Omental fat pad (tissue), 4 donors: ENCODE measurements around the gene FSTL4. TPM values are rescaled to one million over a fixed set of nuclear protein-coding genes. Genes with fewer than 3 reads are reported as not detected.

Experiments used
- ATAC-seq: fragments of 150-250 bp; one replicate; pipeline ENCODE4 v1.9.1; 2016; ENCODE audit warnings: mild to moderate bottlenecking, moderate library complexity; ENCODE audit not compliant: low FRiP score
- DNase-seq: peaks from one replicate; pipeline ENCODE4 v3.0.0-alpha.2; 2019; ENCODE audit warnings: low spot score
- total RNA-seq, 4 donors: library from RNA; depleted of rRNA; stranded (reverse); fragments of >200 nt; gene quantifications; one replicate each; pipeline ENCODE4 v1.1.0, GENCODE V29; 2016
- TF ChIP-seq, protein P1 (sequence below), 3 donors: fragments of 450-650 bp; IDR thresholded peaks; one replicate each; pipeline ENCODE4 v1.5.1; 2016 to 2017; ENCODE audit warnings: antibody characterized with exemption in 3 of 3, mild to moderate bottlenecking in 3 of 3, moderate library complexity in 2 of 3

Gene FSTL4
- total RNA-seq, 4 donors from 2014 or later = 0.32 TPM; not detected in 3

DNA sequence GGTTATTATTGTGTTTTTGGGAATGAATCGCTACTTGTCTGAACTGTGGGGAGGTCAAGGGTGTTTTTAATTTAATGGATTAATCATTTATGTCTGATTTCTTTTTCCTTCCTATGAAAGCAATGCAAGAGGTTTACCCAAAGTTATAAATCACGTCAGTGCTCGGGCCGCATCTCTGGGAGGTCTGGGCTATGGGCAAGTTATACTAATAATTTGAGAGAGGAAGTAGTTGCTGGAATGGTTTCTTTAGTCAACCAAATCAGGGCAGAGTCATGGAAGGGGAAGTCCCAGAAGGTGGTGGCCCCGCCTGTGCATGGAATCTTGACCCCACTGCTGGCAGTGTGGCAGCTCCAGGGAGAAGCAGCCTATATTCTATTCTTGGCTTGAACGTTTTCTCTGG, 380.3 kb downstream of the FSTL4 start:
- TF ChIP-seq, protein P1, sequence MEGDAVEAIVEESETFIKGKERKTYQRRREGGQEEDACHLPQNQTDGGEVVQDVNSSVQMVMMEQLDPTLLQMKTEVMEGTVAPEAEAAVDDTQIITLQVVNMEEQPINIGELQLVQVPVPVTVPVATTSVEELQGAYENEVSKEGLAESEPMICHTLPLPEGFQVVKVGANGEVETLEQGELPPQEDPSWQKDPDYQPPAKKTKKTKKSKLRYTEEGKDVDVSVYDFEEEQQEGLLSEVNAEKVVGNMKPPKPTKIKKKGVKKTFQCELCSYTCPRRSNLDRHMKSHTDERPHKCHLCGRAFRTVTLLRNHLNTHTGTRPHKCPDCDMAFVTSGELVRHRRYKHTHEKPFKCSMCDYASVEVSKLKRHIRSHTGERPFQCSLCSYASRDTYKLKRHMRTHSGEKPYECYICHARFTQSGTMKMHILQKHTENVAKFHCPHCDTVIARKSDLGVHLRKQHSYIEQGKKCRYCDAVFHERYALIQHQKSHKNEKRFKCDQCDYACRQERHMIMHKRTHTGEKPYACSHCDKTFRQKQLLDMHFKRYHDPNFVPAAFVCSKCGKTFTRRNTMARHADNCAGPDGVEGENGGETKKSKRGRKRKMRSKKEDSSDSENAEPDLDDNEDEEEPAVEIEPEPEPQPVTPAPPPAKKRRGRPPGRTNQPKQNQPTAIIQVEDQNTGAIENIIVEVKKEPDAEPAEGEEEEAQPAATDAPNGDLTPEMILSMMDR (IDR thresholded peaks at IDR 0.05) = no peak
- ATAC-seq = no peak

GRCh38 chr5:133230823-133231578, 381.3 kb downstream of the FSTL4 start:
- ATAC-seq (peak; percentile 64), DNase-seq (no peak)

More for the DNA sequence above, 380.3 kb downstream of the FSTL4 start:
- DNase-seq = no peak

GRCh38 chr5:133229931-133230664, 382.2 kb downstream of the FSTL4 start:
- DNase-seq (no peak), ATAC-seq (no peak)
- TF ChIP-seq, protein P1 (IDR thresholded peaks at IDR 0.05) = no peak

More at GRCh38 chr5:133230823-133231578, 381.3 kb downstream of the FSTL4 start:
- TF ChIP-seq, protein P1 (IDR thresholded peaks at IDR 0.05) = no peak

DNA sequence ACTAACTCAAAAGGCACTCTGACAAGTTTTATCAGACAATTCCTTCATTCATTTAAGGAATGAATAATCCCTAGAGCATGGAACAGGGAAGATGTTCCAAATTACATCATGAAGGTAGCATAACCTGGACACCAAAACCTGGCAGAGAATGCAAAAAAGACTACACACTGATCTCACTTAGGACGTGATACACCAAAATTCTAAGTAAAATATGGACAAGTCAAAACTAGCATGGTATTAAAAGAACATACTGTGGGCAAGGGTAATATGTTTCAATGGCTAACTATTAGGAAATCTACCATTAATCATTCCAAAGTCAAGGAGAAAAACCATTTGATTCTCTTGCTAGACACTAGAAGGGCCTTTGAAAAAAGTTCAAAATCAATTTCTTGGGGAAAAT, 384.0 kb downstream of the FSTL4 start:
- DNase-seq = no peak
- no peak for ATAC-seq
- TF ChIP-seq, protein P1 (IDR thresholded peaks at IDR 0.05) = no peak

- ATAC-seq (no peak), DNase-seq (no peak)
- TF ChIP-seq, protein P1 (IDR thresholded peaks at IDR 0.05) = no peak
These were observed 384.4 kb downstream of the FSTL4 start for GRCh38 chr5:133227897-133228296.

DNA sequence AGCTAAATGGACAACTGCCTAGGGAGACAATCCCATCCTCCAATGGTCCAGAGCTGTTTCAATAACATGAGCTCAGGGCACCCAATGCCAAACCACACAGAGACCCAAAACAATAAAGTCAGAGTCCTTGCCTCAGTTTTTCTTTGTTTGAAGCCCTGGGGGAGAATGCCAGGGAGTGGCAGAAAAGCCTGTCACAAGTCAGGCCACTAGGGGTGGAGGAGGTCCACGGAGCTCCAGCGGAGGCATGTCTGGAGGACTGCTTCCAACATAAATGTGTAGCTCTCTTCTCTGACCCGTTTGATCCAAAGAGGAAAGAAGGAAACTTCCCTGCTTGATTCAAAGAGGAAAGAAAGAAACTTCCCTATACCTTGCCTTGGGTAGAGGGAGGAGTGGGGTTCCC, 385.3 kb downstream of the FSTL4 start:
- DNase-seq (no peak), ATAC-seq (no peak)
- TF ChIP-seq, protein P1 (IDR thresholded peaks at IDR 0.05) = no peak
